Fibroblast of gingiva (primary cell): ENCODE measurements around the gene GLDN.

Source experiments
- DNase-seq: peaks from one replicate; pipeline ENCODE4 v3.0.0-alpha.2; 2011; ENCODE audit warnings: low read depth

The GLDN gene

GRCh38 chr15:51341366-51342226 lies at the start of gene GLDN:
GLDN (plus strand) TSS chr15:51341655; CDS start chr15:51341685, 30 bp downstream.
- peak; percentile 34 for DNase-seq

GRCh38 chr15:51298620-51299019 lies 42.8 kb upstream of the GLDN start:
- DNase-seq, result no peak

DNA sequence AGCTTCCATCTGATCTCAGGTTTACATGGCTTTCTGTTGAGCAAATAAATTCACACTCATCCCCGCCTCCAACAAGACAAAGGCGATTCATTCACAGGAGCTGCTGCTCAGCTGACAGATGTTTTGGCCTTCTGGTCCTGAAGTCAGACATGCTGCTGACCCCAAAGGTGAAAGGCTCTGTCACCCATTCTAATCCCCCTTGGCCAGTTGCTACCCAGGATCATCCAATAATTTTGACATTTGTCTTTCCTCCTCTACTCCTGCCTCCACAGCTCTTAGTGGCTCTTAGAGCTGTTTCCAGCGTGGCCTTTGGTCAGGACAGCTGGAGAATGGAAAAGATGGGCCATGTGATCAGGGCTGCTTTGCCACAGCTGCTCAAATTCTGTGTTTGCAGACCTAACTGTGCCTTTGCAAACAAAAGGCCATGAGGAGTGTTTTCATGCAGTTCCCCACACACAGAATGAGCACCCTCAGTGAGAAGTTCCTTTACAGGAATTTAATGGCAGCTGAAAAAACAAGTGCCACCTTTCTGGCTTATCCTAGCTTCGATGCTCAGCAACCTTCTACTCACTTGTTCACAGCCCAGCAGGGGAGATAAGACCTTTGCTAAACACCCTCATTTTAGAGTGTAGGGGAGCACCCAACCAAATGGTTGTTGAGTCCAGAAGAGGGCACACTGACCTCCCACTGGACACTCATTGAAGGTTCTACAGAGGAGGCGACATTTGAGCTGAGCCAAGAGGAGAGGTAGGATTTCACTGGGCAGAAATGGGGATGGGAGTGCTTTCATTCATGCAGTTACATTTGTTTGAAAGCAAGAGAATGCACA lies 42.1 kb upstream of the GLDN start:
- DNase-seq, result no peak

DNA sequence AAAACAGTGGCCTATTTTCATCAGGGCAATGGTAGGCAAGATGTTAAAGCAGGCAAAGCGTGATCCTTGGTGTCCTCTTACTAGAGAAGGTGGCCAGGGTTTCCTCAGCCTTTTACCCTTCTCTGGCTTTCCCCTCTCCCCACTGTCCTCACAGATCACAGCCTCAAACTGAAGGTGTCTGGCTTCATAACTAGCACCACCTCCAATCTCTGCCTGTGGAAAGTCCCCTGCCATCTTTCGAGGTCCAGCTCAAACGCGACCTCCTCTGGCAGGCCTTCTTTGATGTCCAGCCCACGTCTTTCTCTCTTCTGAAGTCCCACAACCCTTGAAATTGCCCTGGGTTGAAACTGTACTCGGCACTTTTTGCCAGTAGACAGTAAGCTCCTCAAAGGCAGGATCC lies 39.0 kb upstream of the GLDN start:
- DNase-seq, result no peak

- DNase-seq, result no peak
These were observed 37.9 kb upstream of the GLDN start for GRCh38 chr15:51303462-51303980.

DNA sequence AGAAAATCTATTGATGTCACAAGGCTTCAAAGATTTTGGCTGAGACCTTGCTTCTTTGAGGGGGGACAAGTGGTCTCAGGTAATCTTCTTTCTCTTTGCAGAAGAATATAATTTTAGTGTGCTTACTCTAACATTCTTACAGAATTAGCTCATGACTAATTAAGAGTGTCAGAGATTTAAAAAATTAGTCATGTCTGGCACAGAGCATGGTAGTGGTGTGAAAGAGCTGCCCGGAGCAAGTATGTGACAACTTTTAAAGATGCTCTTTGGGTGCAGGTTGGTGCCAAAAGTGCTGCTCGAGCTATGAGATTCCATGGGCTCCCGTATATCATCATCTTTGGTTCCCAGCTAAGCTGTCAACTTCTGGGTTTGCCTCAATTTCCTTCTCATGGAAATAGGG lies 34.1 kb upstream of the GLDN start:
- DNase-seq, result no peak

DNA sequence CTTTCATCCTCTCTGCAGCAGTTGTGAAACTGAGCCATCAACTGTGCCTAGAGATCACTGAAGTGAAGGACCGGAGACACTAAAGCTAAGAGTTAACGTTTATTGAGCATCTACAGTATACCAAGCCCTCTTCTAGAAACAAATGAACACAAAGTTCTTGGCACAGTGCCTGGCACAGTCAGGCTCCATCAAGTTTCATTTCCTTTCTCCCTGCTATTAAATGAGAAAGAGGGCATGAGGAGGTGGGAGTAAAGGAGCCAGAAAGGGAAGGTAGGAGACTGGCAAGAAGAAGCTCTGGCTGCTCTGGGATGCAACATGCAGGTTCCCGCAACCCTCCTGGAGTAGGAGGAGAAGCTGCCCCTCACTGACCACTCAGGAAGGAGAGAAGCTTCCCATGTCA lies 33.6 kb upstream of the GLDN start:
- no peak for DNase-seq

DNA sequence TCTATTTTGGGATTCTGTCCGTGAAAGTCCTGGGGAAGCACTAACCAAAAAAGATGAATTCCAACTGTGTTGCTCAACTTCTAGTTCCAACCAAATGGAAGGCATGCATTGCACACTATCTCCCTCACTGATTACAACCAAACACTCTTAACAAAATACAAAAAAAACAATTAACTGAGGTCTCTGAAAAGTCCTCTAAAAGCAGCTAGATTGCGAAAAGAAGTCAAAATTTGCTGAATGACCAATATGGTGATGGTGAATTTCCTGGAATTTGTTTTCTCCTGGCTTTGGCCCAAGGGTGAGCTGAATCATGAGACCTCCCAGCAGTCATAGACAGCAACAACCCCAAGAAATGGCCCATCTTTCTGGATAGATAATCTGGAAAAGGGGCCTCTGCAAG lies 31.4 kb upstream of the GLDN start:
- peak; percentile 79 for DNase-seq

- DNase-seq, result no peak
These were observed 29.9 kb upstream of the GLDN start for GRCh38 chr15:51311510-51311909.

DNA sequence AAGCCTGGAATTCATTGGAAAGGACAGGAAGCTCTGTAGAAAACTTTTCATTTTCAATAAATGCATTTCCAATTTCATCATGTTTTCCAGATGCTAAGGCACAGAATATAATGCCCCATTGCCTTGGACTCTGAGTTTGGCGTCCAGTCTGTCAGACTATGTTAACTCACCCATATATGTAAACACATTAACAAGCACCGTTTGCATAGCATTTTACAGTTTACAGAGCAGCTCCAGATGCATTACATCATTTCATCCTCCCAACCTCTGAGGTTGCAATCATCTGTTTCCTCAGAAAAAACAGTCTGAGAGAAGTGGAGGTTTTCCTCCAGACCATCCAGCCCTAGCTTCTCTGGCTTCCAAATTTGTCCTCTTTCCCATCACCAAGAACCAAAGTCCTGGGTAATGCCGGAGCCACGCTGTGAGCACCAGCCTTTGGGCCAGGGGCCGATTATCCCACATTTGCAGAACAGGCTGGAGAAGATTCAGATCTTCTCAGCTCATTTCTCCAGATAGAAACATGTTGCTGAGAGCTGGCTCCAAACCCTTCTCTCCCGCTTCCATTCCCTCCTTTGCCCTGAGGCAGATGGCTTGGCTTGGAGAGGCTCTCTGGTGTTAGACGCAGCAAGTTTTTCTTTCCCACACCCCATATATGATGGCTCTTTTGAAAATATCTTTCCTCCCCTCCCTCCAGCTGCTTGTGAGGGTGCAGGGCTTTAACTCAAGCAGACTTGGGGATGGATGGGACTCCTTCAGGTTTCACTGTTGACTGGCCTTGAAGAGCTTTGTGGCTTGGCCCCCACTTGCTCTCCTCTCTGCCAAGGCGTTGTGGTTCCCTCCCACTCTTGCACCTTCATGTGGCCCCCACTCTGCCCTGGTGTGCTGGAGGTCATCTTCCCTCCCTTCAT lies 29.0 kb upstream of the GLDN start:
- peak; percentile 84 for DNase-seq

DNA sequence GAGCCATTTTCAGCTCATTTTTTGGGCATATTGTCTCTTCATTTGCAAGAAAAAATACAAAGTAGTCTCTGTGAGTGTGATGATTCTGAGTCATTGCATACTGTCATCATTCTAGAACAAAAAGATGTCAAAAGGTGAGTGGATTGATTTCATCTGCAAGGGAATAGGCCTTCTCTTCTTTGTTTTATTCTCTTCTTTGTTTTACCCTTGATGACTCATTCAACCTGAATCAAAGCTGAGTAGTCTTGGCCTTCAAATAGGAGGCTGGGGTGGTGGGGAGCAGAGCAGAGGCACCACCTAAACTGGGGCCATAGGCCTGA lies 28.4 kb upstream of the GLDN start:
- no peak for DNase-seq

DNA sequence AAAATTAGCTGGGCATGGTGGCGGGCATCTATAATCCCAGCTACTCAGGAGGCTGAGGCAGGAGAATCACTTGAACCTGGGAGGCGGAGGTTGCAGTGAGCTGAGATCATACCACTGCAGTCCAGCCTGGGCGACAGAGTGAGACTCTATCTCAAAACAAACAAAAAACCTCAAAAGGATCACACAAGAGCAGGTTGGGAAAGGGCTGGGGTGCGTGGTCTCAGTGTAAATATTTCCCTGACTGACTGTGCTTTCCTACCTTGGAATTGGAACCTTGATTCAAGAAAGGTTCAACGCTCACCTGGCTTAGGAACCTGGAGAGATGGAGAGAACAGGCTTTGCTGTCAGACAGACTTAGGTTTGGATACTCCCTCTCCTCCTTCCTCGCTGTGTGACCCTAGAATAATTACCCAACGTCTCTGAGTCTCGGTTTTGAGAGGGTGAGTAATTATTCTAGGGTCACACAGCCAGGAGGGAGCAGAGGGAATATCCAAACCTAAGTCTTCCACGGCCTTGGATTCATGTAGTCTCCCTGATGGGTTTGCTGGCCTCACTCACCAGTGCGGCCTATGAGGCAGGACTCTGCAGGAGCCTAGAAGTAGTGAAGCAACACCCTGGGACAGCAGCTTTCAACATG lies 27.7 kb upstream of the GLDN start:
- no peak for DNase-seq

DNA sequence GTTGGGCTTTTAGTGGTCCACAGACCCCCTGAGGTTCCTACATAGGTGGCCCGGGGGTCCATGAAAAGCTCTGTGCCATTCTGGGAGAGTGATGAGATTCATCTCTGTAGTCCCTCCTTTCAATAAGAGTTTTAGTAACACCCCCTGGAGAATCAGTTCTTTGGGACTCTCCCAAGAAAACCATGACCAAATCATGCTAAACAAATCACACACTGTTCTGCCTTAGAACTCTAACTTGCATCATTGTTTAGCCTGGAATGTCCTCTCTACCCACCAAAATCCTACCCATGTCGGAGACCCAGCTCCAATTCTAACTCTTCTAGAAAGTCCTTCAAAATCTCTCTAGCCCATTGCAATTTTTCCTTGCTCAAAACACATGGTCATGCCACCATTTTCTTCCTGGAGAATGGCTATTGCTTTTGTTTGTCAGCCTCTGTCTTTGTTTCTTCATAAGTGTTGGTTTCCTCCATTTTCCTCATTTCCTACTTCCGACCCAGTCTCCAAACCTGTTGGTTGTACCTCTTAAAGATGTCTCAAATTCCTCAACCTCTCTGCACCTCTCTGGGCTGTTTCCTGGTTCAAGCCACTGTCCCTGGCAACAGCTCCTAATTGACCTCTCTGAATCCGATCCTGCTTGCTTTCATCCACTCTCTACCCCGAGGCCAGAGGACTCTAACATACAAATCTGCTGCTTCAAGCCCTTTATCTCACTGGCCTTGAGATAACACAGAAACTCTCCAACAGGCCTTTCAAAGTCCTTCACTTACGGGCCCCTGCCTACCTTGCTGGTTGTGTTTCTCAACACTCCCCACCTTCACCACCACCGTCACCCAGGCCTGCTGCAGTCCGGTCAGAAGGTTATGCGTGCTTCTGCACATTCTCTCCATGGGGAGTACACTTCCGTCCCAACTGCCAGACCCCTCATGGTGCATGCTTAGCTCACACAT lies 26.8 kb upstream of the GLDN start:
- DNase-seq, result no peak

GRCh38 chr15:51315726-51316125 lies 25.7 kb upstream of the GLDN start:
- DNase-seq, result no peak

GRCh38 chr15:51316636-51317035 lies 24.8 kb upstream of the GLDN start:
- DNase-seq, result no peak

DNA sequence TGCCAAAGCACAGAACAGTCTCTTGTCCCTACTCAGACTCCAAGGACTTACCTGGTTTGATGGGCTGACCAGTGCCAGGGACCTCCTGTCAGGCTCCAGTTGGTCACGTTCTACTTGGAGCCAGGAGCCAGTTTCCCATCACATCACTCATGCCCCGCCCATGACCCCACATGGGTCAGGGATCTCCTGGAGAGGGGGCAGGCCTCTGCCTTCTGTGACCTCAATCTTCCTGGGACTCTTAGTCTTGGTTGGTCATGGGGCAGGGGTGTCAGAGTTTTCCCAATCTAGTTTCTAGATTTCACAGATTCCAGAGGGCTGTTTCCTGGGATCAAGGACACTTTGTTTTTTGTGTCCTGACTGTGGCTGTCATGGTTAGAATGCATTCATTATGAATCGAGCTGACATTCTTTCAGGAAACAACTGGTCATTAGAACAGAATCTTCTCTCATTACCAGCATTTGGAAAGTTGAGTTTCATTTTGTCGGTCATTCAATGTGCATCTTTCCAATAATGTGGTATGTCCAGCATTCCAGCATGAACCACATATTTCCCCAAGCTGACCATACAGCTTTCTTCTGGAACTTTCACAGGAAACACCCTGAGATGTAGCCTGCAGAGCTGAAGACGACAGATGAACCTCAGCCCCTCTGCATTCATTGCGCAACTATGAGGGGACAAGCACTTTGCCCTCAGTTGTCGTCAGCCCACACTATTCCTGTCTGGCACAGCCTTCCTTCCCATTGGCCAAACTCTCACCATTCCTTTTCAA lies 22.9 kb upstream of the GLDN start:
- DNase-seq, result peak; percentile 72

- DNase-seq, result no peak
These were observed 21.9 kb upstream of the GLDN start for GRCh38 chr15:51319539-51319938.

DNA sequence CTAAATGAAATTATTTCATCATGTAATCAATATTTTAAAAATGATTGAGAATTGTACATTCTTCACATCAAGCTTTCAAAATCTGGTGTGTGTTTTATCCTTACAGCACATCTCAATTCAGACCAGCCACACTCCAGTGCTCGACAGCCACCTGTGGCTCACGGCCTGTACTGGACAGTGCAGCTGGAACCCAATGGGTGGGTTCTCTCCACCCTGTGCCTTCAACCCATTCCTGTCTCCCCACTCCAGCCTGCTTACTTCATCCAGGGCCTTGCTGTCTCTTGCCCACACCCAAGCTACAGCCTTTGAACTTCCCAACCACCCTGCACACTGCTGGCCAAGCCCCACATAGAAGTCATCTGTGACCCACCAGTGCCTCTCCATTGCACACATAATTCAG lies 20.6 kb upstream of the GLDN start:
- DNase-seq, result no peak

DNA sequence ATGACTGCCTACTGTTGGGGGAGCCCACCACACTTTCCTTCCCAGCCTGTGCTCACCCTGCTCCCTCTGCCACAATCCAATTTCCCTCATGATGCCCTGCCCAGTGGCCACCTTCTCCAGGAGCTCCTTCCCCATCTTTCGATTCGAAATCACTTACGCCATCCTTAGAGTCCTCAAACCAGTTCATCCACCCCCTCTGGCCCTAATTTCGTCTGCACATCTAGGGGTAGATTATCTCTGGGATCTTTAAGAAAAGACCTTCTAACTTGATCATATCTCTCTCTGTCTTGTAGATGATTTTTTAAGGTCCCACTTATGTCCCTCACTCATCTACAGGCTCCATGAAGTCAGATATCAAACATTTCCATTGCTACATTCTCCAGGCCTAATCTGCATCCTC lies 20.1 kb upstream of the GLDN start:
- DNase-seq, result no peak
